Gastroesophageal sphincter (tissue), 4 donors: ENCODE data around the gene OSGEPL1. TPM values are rescaled to one million over a fixed set of nuclear protein-coding genes. Genes with fewer than 3 reads are reported as not detected.
"Not testable (repeated sequence)": the region's sequence is repeated elsewhere in the genome, so short reads cannot be mapped to it uniquely, and the experiment has no call there.

Source experiments
- ATAC-seq: fragments of 150-250 bp; one replicate; pipeline ENCODE4 v1.9.1; 2016; ENCODE audit warnings: mild to moderate bottlenecking, moderate library complexity
- H3K27ac ChIP-seq, 4 donors: fragments of 200-600 bp; sonication (generic) in 3 of 4; 1 replicate in 3 of 4; 2 replicates in 1 of 4; pipeline ENCODE4 v1.5.1; 2016 to 2019
- H3K27me3 ChIP-seq: fragments of 200-600 bp; sonication (generic); one replicate; pipeline ENCODE4 v1.5.1; 2019
- H3K36me3 ChIP-seq, 2 donors: fragments of 200-600 bp; sonication (generic); one replicate each; pipeline ENCODE4 v1.5.1; 2019; ENCODE audit warnings: control low read depth in 1 of 2
- H3K4me1 ChIP-seq, 3 donors: fragments of 200-600 bp; sonication (generic); 1 replicate in 2 of 3; 2 replicates in 1 of 3; pipeline ENCODE4 v1.5.1; 2016 to 2019; ENCODE audit warnings: control low read depth in 2 of 3
- H3K4me3 ChIP-seq, 2 donors: fragments of 200-600 bp; sonication (generic); one replicate each; pipeline ENCODE4 v1.5.1; 2019; ENCODE audit warnings: mild to moderate bottlenecking in 1 of 2, moderate library complexity in 1 of 2
- H3K9me3 ChIP-seq, 3 donors: fragments of 200-600 bp; sonication (generic); one replicate each; pipeline ENCODE4 v1.5.1; 2017 to 2019; ENCODE audit warnings: control low read depth in 2 of 3
- EP300 ChIP-seq: sonication (generic); formaldehyde crosslinking; IDR thresholded peaks from one replicate; pipeline ENCODE4 v1.6.1; 2017; ENCODE audit warnings: antibody characterized with exemption, mild to moderate bottlenecking
- POLR2A ChIP-seq, 2 donors: fragments of 450-650 bp; IDR thresholded peaks; one replicate each; pipeline ENCODE4 v1.6.1; 2017; ENCODE audit warnings: antibody characterized with exemption in 2 of 2, mild to moderate bottlenecking in 2 of 2, moderate library complexity in 1 of 2
- POLR2AphosphoS5 ChIP-seq: sonication (generic); formaldehyde crosslinking; IDR thresholded peaks from one replicate; pipeline ENCODE4 v1.6.1; 2017; ENCODE audit warnings: antibody characterized with exemption
- WGBS, 2 donors: methylation state at CpG; one replicate each; pipeline ENCODE4 v1.1.5; 2018; ENCODE audit warnings: low coverage in 1 of 2; 5-methylcytosine and 5-hydroxymethylcytosine counted together
- total RNA-seq, 4 donors: library from RNA; depleted of rRNA; stranded (reverse); fragments of >200 nt; gene quantifications; one replicate each; pipeline ENCODE4 v1.1.0, GENCODE V29; 2016
- TF ChIP-seq, protein P1 (sequence below), 4 experiments: fragments of 200-600 bp in 2 of 4; fragments of 450-650 bp in 2 of 4; sonication (generic) in 1 of 4; IDR thresholded peaks; one replicate each; pipeline ENCODE4 v1.5.1; 2017 to 2019; ENCODE audit warnings: antibody characterized with exemption in 4 of 4, mild to moderate bottlenecking in 2 of 4, moderate library complexity in 2 of 4

Gene OSGEPL1
- total RNA-seq, 4 donors from 2014 or later, result 5.0 to 7.7 (median 6.5) TPM

GRCh38 chr2:189719571-189719970 lies 43.0 kb downstream of the OSGEPL1 start:
- TF ChIP-seq, protein P1, sequence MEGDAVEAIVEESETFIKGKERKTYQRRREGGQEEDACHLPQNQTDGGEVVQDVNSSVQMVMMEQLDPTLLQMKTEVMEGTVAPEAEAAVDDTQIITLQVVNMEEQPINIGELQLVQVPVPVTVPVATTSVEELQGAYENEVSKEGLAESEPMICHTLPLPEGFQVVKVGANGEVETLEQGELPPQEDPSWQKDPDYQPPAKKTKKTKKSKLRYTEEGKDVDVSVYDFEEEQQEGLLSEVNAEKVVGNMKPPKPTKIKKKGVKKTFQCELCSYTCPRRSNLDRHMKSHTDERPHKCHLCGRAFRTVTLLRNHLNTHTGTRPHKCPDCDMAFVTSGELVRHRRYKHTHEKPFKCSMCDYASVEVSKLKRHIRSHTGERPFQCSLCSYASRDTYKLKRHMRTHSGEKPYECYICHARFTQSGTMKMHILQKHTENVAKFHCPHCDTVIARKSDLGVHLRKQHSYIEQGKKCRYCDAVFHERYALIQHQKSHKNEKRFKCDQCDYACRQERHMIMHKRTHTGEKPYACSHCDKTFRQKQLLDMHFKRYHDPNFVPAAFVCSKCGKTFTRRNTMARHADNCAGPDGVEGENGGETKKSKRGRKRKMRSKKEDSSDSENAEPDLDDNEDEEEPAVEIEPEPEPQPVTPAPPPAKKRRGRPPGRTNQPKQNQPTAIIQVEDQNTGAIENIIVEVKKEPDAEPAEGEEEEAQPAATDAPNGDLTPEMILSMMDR (IDR thresholded peaks at IDR 0.05), result no peak
- no peak for TF ChIP-seq EP300
- TF ChIP-seq POLR2A (IDR thresholded peaks at IDR 0.05), result no peak
- no peak for TF ChIP-seq POLR2AphosphoS5
- Histone ChIP-seq H3K27me3 (no peaks in the 10 kb centered on the region), H3K9me3 (no peaks in the 10 kb centered on the region), H3K4me3 (no peak overlapping the region), H3K27ac (no peak overlapping the region), H3K4me1 (no peaks in the 10 kb centered on the region), H3K36me3 (peaks cover 0 to 11% of the 10 kb centered on the region in 2 donors)
- 84 to 90% methylated on average over 4 of the region's 4 CpGs for WGBS, 2 donors
- no peak for ATAC-seq

GRCh38 chr2:189717593-189717992 lies 45.0 kb downstream of the OSGEPL1 start:
- ATAC-seq, H3K27ac ChIP-seq, H3K4me1 ChIP-seq, H3K27me3 ChIP-seq, H3K9me3 ChIP-seq, H3K4me3 ChIP-seq: not testable (repeated sequence)
- peaks cover 0 to 11% of the 10 kb centered on the region in 2 donors for H3K36me3 ChIP-seq
- WGBS, 2 donors, result 75% methylated on average over 1 of the region's 1 CpG; no CpG with 5 or more reads in 1 of the 2 donors

DNA sequence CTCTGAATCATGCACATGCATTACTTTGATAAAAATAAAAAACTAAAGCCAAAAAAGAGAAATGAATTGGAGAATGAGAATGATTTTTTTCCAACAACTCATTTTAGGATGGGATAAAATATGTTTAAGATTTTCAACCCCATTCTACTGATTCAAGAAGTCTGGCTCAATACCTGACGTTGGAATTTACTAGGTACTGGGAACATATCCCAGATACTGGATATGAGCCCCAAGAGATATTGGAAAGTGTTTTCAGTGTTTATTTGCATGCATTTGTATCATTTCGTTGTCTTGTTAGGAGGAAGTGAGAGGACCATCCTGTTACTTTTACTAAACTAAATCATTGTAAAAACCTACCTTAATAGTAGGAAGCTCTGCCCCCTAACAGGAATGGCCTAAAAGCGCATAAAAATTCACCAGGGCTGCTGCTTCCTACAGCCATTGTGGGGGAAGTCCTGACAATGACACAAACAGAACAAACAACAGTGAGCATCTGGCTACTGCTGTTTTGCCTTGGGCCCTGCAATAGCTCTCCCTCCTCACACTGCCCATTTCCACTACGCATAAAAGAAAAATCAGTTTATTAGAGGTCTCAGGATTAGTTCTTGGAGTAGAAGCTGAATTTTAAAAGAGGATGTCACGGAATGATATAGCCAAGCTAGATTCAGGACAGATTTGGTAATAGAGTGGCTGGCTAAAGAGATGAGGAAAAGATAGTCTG lies 52.9 kb downstream of the OSGEPL1 start:
- 83 to 86% methylated on average over 4 of the region's 5 CpGs for WGBS, 2 donors
- no peak for TF ChIP-seq EP300
- TF ChIP-seq POLR2AphosphoS5, result no peak
- TF ChIP-seq, protein P1 (IDR thresholded peaks at IDR 0.05), result no peak
- no peak for TF ChIP-seq POLR2A (IDR thresholded peaks at IDR 0.05)
- no peak overlapping the region for H3K27ac ChIP-seq
- H3K4me3 ChIP-seq, result no peak overlapping the region
- no peak for ATAC-seq
- no peaks in the 10 kb centered on the region for H3K27me3 ChIP-seq
- H3K4me1 ChIP-seq, result no peaks in the 10 kb centered on the region
- H3K9me3 ChIP-seq, result no peaks in the 10 kb centered on the region
- peaks cover 0 to 40% of the 10 kb centered on the region in 2 donors for H3K36me3 ChIP-seq

DNA sequence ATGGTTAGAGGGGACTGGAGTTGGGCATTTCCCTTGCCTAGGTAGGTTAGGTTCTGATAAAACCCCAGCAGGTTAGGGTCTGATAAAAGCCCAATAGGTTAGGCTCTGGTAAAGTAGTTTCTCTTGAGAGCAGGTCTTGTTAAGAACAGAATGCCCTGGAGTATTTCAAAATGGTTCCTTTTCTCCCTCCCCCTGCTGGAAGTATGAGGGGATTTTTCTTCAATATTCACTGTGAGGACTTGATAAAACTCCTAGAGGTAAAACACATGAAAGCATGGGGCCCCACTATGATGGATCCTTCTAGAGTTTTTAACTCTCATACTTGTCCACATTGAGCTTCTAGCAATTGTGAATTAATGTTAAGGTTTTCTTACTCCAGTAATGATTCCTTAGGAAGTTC lies 60.5 kb downstream of the OSGEPL1 start:
- no peak for ATAC-seq

GRCh38 chr2:189700681-189701080 lies 61.9 kb downstream of the OSGEPL1 start:
- H3K27ac ChIP-seq, result no peak overlapping the region
- H3K36me3 ChIP-seq, result peaks cover 0 to 10% of the 10 kb centered on the region in 2 donors
- no peak for ATAC-seq
- TF ChIP-seq EP300, result no peak
- TF ChIP-seq POLR2AphosphoS5, result no peak
- TF ChIP-seq, protein P1 (IDR thresholded peaks at IDR 0.05), result no peak
- TF ChIP-seq POLR2A (IDR thresholded peaks at IDR 0.05), result no peak
- no peaks in the 10 kb centered on the region for H3K27me3 ChIP-seq
- peaks cover 0 to 11% (median 2%) of the 10 kb centered on the region in 3 donors for H3K4me1 ChIP-seq
- 41 to 50% methylated on average over 2 of the region's 2 CpGs for WGBS, 2 donors
- no peaks in the 10 kb centered on the region for H3K9me3 ChIP-seq
- no peak overlapping the region for H3K4me3 ChIP-seq

More for the DNA sequence above, 60.5 kb downstream of the OSGEPL1 start:
- H3K36me3 ChIP-seq, result peaks cover 0 to 19% of the 10 kb centered on the region in 2 donors
- H3K27me3 ChIP-seq, result no peaks in the 10 kb centered on the region
- H3K4me1 ChIP-seq, result peaks cover 0 to 11% (median 2%) of the 10 kb centered on the region in 3 donors
- no peak overlapping the region for H3K4me3 ChIP-seq
- no peak overlapping the region for H3K27ac ChIP-seq
- no peak for TF ChIP-seq POLR2AphosphoS5
- TF ChIP-seq EP300, result no peak
- TF ChIP-seq POLR2A (IDR thresholded peaks at IDR 0.05), result no peak
- TF ChIP-seq, protein P1 (IDR thresholded peaks at IDR 0.05), result no peak
- H3K9me3 ChIP-seq, result no peaks in the 10 kb centered on the region
